Stimulated activated CD4-positive, alpha-beta T cell treated with anti-CD3 and anti-CD28 coated beads, Interleukin-1b, Interleukin-23, amount 100 ng/mL, for 1 hour (primary cell): ENCODE measurements around the gene EHMT1.

Experiments used
- DNase-seq, 2 donors: peaks; one replicate each; pipeline ENCODE4 v3.0.0-alpha.2; 2020; ENCODE audit warnings: low read depth in 2 of 2

The EHMT1 gene

DNA sequence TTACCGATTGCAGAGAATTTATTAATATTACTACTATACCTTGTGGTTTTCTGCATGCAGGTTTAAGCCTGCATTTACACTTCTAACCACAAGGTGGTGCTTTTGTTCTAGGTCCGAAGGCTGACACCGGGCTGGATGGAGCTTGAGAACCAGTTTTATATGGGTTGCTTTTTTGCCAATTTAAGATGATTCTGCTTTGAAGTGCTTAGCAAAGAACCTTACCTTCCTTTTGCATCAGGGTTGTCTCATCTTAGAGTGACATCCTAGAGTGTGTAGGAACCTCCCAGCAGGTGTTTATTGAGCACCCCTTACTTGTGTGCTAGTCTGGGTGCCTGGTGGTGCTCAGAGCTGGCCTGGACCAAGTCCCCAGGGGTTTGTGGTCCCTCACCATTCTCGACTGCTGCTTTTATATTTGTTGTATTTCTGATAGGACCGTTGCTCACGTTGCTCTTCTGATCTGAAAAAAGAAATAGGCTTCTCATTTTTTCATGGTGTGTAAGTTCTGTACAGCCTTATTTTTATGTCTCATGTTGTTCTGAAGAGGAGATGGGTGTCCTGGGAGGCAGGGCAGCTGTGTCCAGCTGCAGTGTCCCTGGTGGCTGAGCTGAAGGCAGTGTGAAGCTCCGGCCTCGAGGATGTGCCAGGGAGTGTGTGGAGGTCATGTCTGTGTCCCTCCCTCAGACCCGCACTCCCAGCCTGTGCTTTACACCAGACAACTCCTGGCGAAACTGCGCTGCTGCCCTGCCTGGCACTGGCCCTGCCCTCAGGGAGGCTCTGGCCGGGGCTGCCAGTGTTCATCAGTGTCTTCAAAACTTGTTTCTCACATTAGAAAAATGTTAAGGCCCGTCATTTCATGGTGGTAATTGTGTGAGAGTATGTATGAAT lies 54.3 kb downstream of the EHMT1 start:
- DNase-seq: no peak

DNA sequence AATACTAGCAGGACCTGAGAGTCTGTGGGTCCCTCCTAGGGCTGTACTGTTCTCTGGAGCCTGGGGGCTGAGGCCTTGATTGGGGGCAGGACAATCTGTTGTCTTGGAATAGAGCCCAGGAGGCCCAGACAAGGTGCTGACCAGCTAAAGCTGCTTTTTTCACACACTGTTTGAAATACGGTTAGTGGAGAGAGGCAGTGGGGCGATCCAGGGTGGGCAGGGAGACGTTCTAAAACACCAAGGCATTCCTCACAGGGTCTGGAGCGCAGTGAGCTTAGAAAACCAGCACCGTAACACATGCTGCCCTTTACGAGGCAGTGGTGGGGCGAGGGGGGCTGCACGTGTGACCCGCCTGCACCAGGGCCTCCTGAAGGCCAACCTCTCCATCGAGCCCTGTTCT lies 55.1 kb downstream of the EHMT1 start:
- DNase-seq: no peak

DNA sequence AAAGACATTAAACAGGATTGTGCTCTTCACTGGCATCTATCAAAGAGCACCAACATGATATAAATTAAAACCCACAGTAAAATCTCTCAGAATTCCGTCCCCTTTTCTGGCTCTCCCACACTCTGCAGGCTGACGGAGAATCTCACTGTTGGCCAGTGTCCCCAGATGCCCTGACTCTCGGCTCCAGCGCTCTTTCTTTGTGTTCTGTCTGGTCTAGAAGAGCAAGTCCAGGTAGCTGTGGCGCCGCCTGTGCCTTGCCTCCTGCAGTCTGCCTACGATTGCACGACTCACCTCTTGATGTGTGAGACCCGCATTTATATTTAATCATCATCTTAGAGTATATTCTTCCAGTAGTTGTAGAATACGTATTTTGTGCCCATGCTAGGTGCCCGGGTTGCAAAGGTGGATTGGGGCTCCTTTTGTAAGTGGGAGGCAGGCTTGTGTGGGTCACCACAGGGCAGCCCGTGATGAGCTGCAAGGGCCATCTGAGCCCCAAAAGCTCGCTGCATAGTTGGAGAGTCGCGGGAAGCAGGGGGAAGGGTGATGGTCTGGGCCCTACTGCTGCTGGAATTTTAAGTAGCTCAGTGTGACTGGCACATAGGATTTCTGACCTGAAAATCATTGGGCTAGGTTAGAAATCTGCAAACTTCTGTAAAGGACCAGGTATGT lies 55.6 kb downstream of the EHMT1 start:
- no peak for DNase-seq

DNA sequence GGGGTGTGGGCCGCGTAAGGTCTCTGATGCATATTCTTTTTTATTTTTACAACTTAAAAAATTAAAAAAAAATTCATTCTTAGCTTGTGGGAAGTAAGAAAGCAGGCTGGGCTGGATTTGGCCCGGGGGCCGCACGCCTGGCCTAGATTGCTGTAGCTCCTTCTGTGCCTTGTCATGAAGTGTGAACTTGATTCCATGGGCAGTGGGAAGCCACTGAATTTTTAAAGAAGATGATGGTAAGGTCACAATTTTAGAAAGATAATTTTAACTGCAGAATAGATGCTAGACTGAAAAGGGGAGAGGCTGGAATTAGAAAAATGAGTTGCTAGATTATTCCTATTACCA lies 56.1 kb downstream of the EHMT1 start:
- DNase-seq: no peak

DNA sequence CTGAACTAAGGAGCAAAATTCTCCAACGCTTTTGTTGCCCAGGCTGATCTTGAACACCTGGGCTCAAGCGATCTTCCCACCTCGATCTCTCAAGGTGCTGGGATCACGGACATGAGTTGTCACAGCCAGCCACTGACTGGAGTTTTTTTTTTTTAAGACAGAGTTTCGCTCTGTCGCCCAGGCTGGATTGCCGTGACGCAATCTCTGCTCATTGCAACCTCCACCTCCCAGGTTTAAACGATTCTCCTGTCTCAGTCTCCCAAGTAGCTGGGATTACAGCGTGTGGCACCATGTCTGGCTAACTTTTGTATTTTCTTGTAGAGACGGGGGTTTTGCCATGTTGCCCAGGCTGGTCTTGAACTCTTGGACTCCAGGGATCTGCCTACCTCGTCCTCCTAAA lies 58.2 kb downstream of the EHMT1 start:
- DNase-seq: no peak

DNA sequence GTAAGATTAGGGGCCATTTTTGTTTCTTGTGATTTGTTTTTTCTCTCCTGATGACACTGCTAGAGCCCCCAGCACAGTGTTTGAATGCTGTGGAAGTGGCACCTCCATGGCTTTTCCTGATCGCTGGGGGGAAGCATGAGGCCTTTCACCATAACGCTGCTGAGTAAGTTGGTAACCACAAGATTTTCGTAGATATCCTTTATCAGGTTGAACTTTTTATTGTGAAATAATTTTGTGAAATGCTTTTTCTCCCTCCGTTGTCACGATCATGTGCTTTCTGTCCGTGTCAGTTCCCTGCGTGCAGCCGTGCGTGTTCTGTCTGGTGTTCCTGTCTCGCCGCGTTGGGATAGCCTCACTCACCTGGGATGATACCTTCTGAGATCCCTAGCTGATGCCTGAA lies 59.4 kb downstream of the EHMT1 start:
- DNase-seq: no peak

DNA sequence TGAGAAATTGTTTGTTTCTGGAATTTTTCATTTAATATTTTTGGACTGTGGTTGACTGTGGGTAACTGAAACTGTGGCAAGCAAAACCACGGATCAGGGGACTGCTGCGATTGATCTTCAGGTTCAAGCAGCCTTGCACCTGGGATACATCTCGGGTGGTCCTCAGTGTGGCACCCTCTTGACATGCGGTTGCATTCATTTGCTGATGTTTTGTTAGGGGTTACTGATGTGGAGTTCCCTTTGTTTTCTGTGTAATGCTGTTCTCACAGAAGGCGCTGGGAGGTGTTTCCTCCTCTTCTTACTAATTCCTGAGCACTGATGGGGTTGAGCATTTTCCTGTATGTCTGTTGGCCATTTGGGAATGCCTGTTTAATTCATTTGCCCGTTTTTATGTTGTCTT lies 60.4 kb downstream of the EHMT1 start:
- DNase-seq: no peak

DNA sequence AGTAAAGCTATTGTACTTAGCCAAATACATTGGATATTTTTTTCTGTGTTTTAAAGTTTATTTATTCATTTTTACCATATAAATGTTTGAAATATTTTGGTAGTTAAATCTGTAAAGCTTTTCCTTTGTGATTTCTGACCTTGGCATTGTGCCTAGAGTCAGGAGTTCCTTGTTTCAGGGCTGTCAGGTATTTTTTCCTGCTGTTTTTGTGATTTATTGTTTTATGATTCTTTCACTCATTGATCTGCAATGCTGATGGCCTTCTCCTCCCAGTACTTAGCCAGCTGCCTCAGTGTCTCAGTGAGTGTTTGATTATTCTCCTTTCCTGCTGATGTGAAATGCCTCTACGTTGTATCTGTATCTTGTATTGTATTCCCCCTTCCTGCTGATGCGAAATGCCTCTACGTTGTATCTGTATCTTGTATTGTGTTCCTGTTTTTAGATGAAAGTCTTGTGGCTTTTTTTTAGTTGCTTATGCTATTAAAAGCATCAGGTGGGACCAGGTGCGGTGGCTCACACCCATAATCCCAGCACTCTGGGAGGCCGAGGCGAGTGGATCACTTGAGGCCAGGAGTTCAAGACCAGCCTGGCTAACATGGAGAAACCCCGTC lies 61.0 kb downstream of the EHMT1 start:
- DNase-seq: no peak

DNA sequence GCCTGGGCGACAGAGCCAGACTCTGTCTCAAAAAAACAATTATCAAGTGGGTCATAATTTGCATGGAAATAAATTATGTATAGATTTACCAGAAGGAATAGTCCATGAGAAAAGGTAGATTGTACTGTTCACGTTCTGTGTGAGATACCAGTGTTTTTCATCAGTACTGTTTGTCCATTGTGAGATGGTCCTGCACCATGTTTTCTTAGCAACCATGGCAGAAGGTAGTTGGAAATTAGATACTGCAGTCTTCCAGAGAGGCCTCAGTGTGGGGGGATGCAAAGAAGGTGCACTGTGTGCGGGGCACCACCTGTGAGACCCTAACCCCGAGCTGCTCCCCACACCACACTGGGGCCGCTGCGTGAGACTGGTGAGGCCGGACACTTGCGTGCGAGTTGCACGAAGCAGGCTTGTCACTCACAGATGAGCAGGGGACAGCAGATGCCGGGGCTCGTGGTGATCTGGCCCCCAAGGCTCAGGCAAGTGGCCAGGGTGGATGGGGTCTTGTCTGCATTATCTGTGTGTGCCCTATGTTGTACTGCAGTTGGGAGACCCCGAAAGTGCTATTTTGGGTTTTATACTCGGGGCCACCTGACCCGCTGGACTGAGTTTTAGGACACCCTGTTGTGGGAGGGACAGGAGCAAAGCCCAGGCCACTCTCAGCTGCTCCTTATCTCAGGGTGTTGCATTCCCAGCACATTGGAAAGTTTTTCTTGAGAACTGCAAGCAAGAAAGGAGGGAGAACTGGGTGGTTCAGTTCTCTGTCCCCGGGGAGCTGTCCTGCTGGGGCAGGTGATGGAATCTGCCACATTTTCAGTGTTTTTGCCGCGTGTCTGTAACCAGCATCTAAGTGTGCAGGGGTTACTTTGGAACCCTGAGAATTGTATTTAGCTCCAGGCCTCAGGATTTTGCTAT lies 61.9 kb downstream of the EHMT1 start:
- DNase-seq: no peak

DNA sequence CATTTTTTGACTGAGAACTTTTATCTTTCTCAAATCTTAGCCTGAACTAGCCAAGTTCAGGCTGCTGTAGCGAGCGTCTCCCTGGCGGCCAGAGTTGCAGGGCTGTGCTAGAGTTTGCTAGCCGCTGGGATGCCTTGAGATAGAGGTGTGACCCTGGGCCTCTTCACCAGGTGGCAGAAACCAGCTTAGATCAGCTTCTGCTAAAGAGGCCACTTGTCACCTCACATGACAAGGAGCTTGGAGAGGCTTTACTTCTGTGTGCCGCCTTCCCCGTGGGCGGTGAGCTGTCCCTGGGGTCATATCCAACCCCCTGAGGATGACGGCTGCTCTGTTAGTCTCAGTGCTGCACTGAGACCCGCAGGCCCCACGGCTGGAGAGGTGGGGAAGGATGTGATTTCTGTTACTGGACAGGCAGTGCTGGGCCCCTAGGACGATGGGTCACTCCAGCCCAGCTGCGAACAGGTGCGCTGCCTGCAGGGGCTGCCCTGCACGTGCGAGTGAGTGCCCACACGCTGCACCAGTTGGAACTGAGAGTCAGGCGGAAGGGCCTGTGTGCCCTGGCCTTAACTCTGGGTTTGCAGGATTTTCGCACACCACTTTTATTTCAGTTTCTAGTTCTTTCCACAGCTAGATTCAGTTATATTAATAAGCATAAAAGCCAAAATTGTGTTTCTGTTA lies 63.8 kb downstream of the EHMT1 start:
- no peak for DNase-seq

DNA sequence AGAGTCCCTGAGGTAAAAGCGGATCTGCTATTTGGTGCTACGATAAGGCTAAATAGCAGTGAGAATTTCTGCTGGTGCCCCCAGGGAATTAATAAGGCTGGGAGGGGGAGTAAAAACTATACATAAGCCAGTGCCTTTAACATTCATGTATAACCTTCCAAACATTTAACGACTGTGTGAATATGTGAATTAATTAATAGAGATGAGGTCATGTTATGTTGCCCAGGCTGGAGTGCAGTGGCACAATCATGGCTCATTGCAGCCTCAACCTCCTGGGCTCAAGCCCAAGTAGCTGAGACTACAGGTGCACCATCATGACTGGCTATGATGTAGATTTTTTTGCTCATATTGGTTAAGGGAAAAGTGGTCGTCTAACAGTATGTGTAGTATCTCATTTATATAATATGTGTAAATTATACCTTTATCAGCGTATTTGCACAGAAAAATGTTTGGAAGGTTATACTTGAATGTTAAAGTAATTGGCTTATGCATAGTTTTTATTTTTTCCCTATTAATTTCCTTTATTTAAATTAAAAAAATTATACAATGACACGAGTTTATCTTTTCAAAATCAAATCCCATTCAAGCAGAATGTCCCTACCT lies 64.6 kb downstream of the EHMT1 start:
- no peak for DNase-seq

DNA sequence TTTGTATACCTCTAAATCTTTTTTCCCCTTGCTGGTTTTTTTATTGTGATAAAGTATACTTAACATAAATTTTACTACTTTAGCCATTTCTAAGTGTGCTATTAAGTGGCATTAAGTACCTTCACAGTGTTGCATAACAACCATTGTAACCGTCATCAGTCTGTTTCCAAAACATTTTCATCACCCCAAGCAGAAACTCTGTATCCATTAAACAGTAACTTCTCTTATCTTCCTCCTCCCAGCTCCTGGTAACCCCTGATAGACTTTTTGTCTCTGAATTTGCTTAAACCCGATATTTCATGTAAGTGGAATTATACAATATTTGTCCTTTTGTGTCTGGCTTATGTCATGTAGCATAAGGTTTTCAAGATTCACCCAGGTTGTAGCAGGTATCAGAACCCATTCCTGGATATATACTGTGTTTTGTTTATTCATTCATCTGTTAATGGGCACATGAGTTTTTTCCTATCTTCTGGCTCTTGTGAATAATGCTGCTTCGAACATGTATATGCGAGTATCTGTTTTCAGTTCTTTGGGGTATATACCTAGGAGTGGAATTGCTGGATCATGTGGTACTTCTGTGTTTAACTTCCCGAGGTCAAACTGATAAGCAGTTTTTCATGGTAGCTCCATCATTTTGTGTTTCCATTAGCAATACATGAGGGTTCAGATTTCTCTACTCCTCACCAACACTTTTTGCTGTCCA lies 66.4 kb downstream of the EHMT1 start:
- no peak for DNase-seq

DNA sequence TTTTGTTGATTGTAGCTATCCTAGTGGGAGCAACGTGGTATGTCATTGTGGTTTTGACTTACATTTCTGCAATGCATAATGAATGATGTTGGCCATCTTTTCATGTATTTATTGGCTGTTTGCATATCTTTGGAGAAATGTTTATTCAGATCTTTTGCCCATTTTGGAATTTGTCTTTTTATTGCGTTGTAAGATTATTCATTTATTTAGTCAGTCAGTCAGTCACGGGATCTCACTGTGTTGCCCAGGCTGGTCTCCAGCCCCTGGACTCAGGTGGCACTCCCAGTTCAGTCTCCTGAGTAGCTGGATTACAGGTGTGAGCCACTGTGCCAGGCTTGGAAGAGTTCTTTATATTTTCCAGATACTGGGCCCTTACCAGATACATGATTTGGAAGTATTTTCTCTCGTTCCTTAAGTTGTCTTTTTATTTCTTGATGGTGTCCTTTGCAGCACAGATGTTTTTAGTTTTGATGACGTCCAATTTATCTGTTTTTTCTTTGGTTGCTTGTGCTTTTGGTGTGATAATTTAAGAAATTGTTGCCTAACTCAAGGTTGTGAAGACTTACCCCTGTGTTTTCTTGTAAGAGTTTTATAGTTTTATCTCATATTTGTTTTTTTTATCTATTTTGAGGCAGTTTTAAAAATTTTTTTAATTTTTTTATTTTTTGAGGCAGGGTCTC lies 67.1 kb downstream of the EHMT1 start:
- no peak for DNase-seq

DNA sequence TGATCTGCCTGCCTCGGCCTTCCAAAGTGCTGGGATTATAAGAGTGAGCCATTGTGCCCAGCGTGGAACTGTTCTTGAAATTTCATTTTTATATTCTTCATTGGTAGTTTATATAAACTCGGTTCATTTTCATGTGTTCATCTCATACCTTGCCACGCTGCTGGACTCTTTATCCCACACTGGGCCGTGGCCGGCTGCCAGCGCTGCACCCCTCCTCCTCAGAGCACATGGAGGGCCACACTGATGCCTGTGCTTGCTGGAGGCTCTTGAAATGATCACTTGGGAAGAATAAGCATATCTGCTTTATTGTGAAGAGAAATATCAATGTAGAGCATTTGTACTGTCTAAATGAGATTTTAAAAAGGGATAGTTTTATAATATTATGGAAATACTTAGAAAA lies 69.5 kb downstream of the EHMT1 start:
- no peak for DNase-seq

DNA sequence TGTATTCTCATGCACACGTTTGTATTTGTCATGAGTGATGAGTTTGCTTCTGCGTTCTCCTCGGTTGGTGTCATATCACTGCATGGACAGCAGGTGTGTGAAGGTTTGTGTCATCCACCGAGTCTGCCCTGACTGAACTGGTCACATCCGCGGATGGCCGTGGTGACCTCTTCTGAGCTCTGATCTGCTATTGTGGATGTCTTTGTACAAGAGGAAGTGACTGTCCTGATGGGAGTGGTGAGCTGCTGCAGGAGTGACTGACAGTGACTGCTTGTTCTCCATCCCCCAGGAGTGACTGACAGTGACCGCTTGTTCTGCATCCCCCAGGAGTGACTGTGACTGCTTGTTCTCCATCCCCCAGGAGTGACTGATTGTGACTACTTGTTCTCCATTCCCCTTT lies 69.9 kb downstream of the EHMT1 start:
- DNase-seq: no peak

DNA sequence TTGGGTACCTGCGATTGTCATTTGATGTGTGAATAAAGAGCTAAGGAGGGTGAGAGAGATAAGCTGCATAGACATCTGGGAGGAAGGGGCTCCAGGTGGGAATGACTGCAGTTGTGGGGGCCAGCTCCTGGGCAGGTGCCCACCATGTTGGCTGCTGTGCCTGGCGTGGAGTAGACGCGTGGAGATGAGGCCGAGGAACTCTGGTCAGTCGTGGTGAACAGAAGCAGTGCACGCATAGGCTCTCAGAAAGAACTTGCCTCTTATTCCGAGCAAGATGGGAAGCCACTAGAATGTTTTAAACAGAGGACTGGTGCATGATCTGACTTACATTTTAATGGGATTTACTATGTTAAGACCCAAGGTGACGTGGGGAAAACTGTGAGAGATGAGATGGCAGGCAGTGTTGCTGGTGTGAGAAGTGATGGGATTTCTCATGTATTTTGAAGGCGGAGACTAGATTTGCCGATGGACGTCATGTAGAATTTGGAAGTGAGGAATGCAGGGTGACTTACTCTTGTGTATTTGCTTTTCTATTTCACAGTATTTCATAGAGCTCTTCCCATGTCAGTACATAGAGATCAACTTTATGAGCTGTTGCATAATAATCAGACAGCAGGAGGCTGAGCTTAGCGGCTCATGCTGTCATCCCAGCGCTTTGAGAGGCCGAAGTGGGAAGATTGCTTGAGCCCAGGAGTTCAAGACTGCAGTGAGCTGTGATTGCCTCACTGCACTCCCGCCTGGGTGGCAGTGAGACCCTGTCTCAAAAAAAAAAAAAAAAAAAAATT lies 71.1 kb downstream of the EHMT1 start:
- no peak for DNase-seq

DNA sequence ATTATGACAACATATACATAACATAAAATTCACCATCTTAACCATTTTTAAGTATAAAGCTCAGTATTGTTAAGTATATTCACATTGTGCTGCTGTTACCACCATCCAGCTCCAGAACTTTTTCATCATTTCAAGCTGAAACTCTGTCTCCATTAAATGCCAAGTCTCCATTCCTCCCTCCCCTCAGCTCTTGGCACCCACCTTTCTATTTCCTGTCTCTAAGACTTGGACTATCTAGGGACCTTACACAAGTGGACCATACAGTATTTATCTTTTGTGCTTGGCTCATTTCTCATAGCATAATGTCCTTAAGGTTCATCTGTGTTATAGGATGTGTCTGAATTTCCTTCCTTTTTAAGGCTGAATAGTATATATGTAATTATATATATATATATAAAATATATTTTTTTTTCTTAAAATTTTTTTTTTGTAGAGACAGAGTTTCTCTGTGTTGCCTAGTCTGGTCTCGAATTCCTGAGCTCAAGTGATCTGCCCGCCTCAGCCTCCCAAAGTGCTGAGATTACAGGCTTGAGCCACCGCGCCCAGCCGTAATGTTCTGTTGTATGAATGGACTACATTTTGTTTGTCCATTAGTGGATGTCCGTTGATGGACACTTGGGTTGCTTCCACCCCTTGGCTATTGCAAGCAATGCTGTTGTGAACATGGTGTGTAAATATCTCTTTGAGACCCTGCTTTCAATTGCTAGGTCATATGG lies 72.3 kb downstream of the EHMT1 start:
- DNase-seq: no peak

DNA sequence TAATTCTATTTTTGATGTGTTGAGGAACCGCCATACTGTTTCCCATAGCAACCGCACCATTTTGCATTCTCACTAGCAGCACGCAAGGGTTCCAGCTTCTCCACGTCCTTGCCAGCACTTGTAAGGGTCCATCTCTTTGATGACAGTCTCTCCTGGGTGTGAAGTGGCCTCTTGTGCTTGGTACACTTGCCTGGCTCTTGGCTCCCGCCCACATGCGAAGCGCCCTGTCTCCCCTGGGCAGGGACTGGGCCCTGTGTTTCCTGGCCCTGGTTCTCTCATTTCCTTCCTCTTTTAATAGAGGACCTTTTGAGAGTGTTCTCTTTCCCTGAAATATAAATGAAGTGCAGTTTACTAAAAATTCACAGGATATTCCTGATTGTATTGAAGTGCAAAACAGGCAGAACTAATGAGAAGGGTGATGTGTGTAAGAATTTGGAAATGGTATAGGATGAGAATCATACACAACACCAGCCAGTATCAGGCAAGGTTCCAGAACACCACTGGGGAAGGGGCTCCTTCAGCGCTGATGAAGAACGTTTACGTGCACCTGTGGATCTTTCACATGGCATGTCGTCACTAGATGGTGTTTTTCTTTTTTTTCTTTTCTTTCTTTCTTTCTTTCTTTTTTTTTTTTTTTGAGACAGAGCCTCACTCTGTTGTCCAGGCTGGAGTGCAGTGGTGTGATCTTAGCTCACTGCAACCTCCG lies 73.0 kb downstream of the EHMT1 start:
- no peak for DNase-seq
